NCI-H526 treated with DMSO at 0.1 percent for 48 hours (cell line): ENCODE measurements around the gene C4orf51.

Source experiments
- DNase-seq: peaks from one replicate; lab custom pipeline; 2025; lab: John Stamatoyannopoulos, UW

C4orf51 gene

GRCh38 chr4:145709843-145710242 lies 29.9 kb downstream of the C4orf51 start:
- DNase-seq, result no peak

- no peak for DNase-seq
These were observed 36.3 kb downstream of the C4orf51 start for GRCh38 chr4:145716200-145716599.

- DNase-seq, result no peak
These were observed 36.8 kb downstream of the C4orf51 start for GRCh38 chr4:145716661-145717200.

- DNase-seq, result no peak
These were observed 40.0 kb downstream of the C4orf51 start for GRCh38 chr4:145719752-145720624.

GRCh38 chr4:145720656-145721055 lies 40.7 kb downstream of the C4orf51 start:
- DNase-seq, result no peak

- DNase-seq, result no peak
These were observed 42.6 kb downstream of the C4orf51 start for GRCh38 chr4:145722561-145722960.

- no peak for DNase-seq
These were observed 43.4 kb downstream of the C4orf51 start for GRCh38 chr4:145723336-145723735.

- no peak for DNase-seq
These were observed 50.1 kb downstream of the C4orf51 start for GRCh38 chr4:145730026-145730425.

- peak; percentile 57 for DNase-seq
These were observed 51.1 kb downstream of the C4orf51 start for GRCh38 chr4:145731028-145731427.

- DNase-seq, result no peak
These were observed 52.3 kb downstream of the C4orf51 start for GRCh38 chr4:145732001-145732815.

- peak; percentile 63 for DNase-seq
These were observed 53.2 kb downstream of the C4orf51 start for GRCh38 chr4:145732895-145733880.

- DNase-seq, result no peak
These were observed 54.1 kb downstream of the C4orf51 start for GRCh38 chr4:145734031-145734430.

GRCh38 chr4:145734576-145735346 lies 54.8 kb downstream of the C4orf51 start:
- no peak for DNase-seq

- DNase-seq, result no peak
These were observed 55.4 kb downstream of the C4orf51 start for GRCh38 chr4:145735347-145735675.

- no peak for DNase-seq
These were observed 55.9 kb downstream of the C4orf51 start for GRCh38 chr4:145735827-145736226.

GRCh38 chr4:145736241-145736831 lies 56.4 kb downstream of the C4orf51 start:
- no peak for DNase-seq

GRCh38 chr4:145739845-145740244 lies 59.9 kb downstream of the C4orf51 start:
- DNase-seq, result no peak

GRCh38 chr4:145740806-145741205 lies 60.9 kb downstream of the C4orf51 start:
- no peak for DNase-seq

- no peak for DNase-seq
These were observed 63.7 kb downstream of the C4orf51 start for GRCh38 chr4:145743641-145744040.

- DNase-seq, result no peak
These were observed 75.9 kb downstream of the C4orf51 start for GRCh38 chr4:145755802-145756201.
